ENCODE results near the gene SYNPO2. TPM values are rescaled to one million over a fixed set of nuclear protein-coding genes. Genes with fewer than 3 reads are reported as not detected.

SYNPO2 gene
- total RNA-seq, 2 experiments from 2014 or later, result 0.22 to 0.41 TPM

GRCh38 chr4:119039160-119039559 lies 150.5 kb downstream of the SYNPO2 start:
- Histone ChIP-seq H3K27me3 (ENCODE audit: control insufficient read depth in 1 of 2, insufficient read depth in 2 of 2, low read length in 2 of 2) (no peaks in the 10 kb centered on the region), H3K9me3 (ENCODE audit: control insufficient read depth in 1 of 2, insufficient read depth in 1 of 2, low read length in 2 of 2) (no peaks in the 10 kb centered on the region), H3K27ac (ENCODE audit: low read depth in 1 of 2, low read length in 2 of 2) (no peak overlapping the region), H3K4me3 (ENCODE audit: low read length) (no peak overlapping the region), H3K4me1 (ENCODE audit: insufficient read depth, low read length) (no peaks in the 10 kb centered on the region), H3K36me3 (ENCODE audit: insufficient read depth, low read length) (no peaks in the 10 kb centered on the region)
- no peak for TF ChIP-seq CTCF (IDR thresholded peaks at IDR 0.05)
- no peaks in the 10 kb centered on the region for H3K36me3 Mint-ChIP-seq (ENCODE audit: low read depth)
- no peak for DNase-seq
- H3K27ac Mint-ChIP-seq, result no peak overlapping the region
- H3K9me3 Mint-ChIP-seq, result no peaks in the 10 kb centered on the region
- ATAC-seq (ENCODE audit: poor library complexity), result no peak
- no peaks in the 10 kb centered on the region for H3K27me3 Mint-ChIP-seq
- ChIA-PET CTCF (no interaction called here), POLR2A (no interaction called here)
- no peaks in the 10 kb centered on the region for H3K4me1 Mint-ChIP-seq (ENCODE audit: low read depth)
- H3K4me3 Mint-ChIP-seq, result no peak overlapping the region
- intact Hi-C loops (cut with DNase I, micrococcal nuclease), result no loop called here

GRCh38 chr4:119039779-119040178 lies 151.1 kb downstream of the SYNPO2 start:
- Mint-ChIP-seq H3K9me3 (no peaks in the 10 kb centered on the region), H3K27me3 (no peaks in the 10 kb centered on the region), H3K27ac (no peak overlapping the region), H3K4me1 (ENCODE audit: low read depth) (no peaks in the 10 kb centered on the region), H3K4me3 (no peak overlapping the region), H3K36me3 (ENCODE audit: low read depth) (no peaks in the 10 kb centered on the region)
- CTCF ChIA-PET, result no interaction called here
- intact Hi-C loops (cut with DNase I, micrococcal nuclease), result loop anchor here (5.0 to 10.0 kb wide), 3 partner anchors 173 to 425 kb away; partner anchors contain the start of gene USP53 (in 1 of the 2)
- DNase-seq, result no peak
- Histone ChIP-seq H3K4me1 (ENCODE audit: insufficient read depth, low read length) (no peaks in the 10 kb centered on the region), H3K27ac (ENCODE audit: low read depth in 1 of 2, low read length in 2 of 2) (no peak overlapping the region), H3K36me3 (ENCODE audit: insufficient read depth, low read length) (no peaks in the 10 kb centered on the region), H3K4me3 (ENCODE audit: low read length) (no peak overlapping the region), H3K27me3 (ENCODE audit: control insufficient read depth in 1 of 2, insufficient read depth in 2 of 2, low read length in 2 of 2) (no peaks in the 10 kb centered on the region), H3K9me3 (ENCODE audit: control insufficient read depth in 1 of 2, insufficient read depth in 1 of 2, low read length in 2 of 2) (no peaks in the 10 kb centered on the region)
- ATAC-seq (ENCODE audit: poor library complexity), result no peak
- POLR2A ChIA-PET, result no interaction called here
- TF ChIP-seq CTCF (IDR thresholded peaks at IDR 0.05), result no peak

GRCh38 chr4:119040261-119040660 lies 151.6 kb downstream of the SYNPO2 start:
- POLR2A ChIA-PET, result interaction anchor here (0.8 kb wide), 1 partner anchor 260 kb away, joined by 4 read pairs; a partner anchor contains a TSS
- TF ChIP-seq CTCF (IDR thresholded peaks at IDR 0.05), result no peak
- no peaks in the 10 kb centered on the region for H3K36me3 Mint-ChIP-seq (ENCODE audit: low read depth)
- no peaks in the 10 kb centered on the region for H3K4me1 Mint-ChIP-seq (ENCODE audit: low read depth)
- H3K36me3 ChIP-seq (ENCODE audit: insufficient read depth, low read length), result no peaks in the 10 kb centered on the region
- DNase-seq, result no peak
- no peak overlapping the region for H3K4me3 Mint-ChIP-seq
- H3K27me3 ChIP-seq (ENCODE audit: control insufficient read depth in 1 of 2, insufficient read depth in 2 of 2, low read length in 2 of 2), result no peaks in the 10 kb centered on the region
- H3K4me3 ChIP-seq (ENCODE audit: low read length), result no peak overlapping the region
- H3K27ac ChIP-seq (ENCODE audit: low read depth in 1 of 2, low read length in 2 of 2), result no peak overlapping the region
- no peaks in the 10 kb centered on the region for H3K27me3 Mint-ChIP-seq
- CTCF ChIA-PET, result no interaction called here
- ATAC-seq (ENCODE audit: poor library complexity), result no peak
- intact Hi-C loops (cut with DNase I, micrococcal nuclease), result loop anchor here (5.0 to 10.0 kb wide), 3 partner anchors 172 to 425 kb away; partner anchors contain the start of gene USP53 (in 1 of the 2)
- no peaks in the 10 kb centered on the region for H3K4me1 ChIP-seq (ENCODE audit: insufficient read depth, low read length)
- no peaks in the 10 kb centered on the region for H3K9me3 Mint-ChIP-seq
- no peaks in the 10 kb centered on the region for H3K9me3 ChIP-seq (ENCODE audit: control insufficient read depth in 1 of 2, insufficient read depth in 1 of 2, low read length in 2 of 2)
- H3K27ac Mint-ChIP-seq, result no peak overlapping the region
